Measurements from ENCODE around the gene ABLIM2.

DNA sequence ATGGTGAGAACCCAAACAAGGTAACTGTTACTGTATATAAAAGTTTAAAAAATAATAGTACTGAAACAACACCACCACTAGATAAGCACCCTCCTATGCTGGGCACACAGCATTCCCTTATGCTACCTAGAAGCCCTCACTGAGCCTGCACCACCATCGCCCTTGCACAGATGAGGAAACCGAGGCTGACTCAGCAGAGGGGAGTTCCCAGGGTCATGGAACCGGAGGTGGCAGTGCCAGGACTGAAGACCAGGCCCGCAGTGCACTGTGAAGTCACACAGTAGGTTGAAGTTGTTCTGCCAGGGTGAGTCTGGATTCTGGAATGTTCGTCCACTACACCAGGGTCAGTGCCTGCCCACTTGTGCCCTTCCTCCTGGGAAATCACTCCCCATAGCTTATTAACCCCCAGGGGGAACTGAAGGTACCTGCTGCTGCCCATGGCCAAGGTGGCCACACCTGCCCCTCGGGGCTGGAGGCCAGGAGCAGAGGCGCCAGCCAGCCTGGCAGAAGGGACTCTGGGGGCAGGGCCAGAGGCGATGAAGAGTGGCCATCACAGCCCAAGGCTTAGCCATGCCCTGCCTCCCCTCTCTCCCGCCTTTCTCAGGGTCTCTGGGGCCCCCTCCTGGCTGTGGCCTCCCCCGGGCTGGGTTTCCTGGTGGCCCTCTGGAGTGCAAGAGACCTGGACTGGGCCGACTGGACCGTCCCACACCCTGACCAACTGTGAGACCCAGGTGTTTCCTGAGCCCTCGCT lies 15.1 kb upstream of the ABLIM2 start:
- TF ChIP-seq, protein P1, sequence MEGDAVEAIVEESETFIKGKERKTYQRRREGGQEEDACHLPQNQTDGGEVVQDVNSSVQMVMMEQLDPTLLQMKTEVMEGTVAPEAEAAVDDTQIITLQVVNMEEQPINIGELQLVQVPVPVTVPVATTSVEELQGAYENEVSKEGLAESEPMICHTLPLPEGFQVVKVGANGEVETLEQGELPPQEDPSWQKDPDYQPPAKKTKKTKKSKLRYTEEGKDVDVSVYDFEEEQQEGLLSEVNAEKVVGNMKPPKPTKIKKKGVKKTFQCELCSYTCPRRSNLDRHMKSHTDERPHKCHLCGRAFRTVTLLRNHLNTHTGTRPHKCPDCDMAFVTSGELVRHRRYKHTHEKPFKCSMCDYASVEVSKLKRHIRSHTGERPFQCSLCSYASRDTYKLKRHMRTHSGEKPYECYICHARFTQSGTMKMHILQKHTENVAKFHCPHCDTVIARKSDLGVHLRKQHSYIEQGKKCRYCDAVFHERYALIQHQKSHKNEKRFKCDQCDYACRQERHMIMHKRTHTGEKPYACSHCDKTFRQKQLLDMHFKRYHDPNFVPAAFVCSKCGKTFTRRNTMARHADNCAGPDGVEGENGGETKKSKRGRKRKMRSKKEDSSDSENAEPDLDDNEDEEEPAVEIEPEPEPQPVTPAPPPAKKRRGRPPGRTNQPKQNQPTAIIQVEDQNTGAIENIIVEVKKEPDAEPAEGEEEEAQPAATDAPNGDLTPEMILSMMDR (IDR thresholded peaks at IDR 0.05), result no peak
- TF ChIP-seq POLR2A (IDR thresholded peaks at IDR 0.05), result no peak

All from lower leg skin (tissue), 3 donors.